Skeletal muscle tissue (tissue), 4 donors: ENCODE measurements around the gene CFL1. TPM values are rescaled to one million over a fixed set of nuclear protein-coding genes. Genes with fewer than 3 reads are reported as not detected.

ENCODE experiments used
- H3K27ac ChIP-seq: one replicate; pipeline ENCODE4 v1.7.0; 2013; ENCODE audit warnings: mild to moderate bottlenecking, low read depth, low read length, inconsistent platforms
- H3K27me3 ChIP-seq, 3 donors: one replicate each; pipeline ENCODE4 v1.7.0; 2013; ENCODE audit warnings: low read length in 3 of 3; ENCODE audit not compliant: control insufficient read depth in 3 of 3, insufficient read depth in 3 of 3
- H3K36me3 ChIP-seq, 3 donors: one replicate each; pipeline ENCODE4 v1.7.0; 2013; ENCODE audit warnings: low read length in 3 of 3; ENCODE audit not compliant: control insufficient read depth in 3 of 3, insufficient read depth in 3 of 3
- H3K4me1 ChIP-seq, 3 donors: one replicate each; pipeline ENCODE4 v1.7.0; 2013; ENCODE audit warnings: low read length in 3 of 3, mild to moderate bottlenecking in 3 of 3; ENCODE audit not compliant: control insufficient read depth in 3 of 3, insufficient read depth in 3 of 3
- H3K4me3 ChIP-seq, 3 donors: one replicate each; pipeline ENCODE4 v1.7.0; 2013; ENCODE audit warnings: low read length in 3 of 3
- H3K9ac ChIP-seq, 3 donors: one replicate each; pipeline ENCODE4 v1.7.0; 2013; ENCODE audit warnings: low read length in 3 of 3, mild to moderate bottlenecking in 3 of 3, moderate library complexity in 2 of 3, low read depth in 1 of 3
- H3K9me3 ChIP-seq, 3 donors: one replicate each; pipeline ENCODE4 v1.7.0; 2013; ENCODE audit warnings: low read length in 3 of 3; ENCODE audit not compliant: control insufficient read depth in 3 of 3
- total RNA-seq: library from RNA; depleted of rRNA; stranded (reverse); fragments of >200 nt; gene quantifications from one replicate; pipeline ENCODE4 v1.2.3, GENCODE V29; 2014
- donor health status: Osteomylitis.

Gene CFL1
- 275 TPM for total RNA-seq

GRCh38 chr11:65857853-65858680 is at the start of gene CFL1:
TSS of gene CFL1 (minus strand) at chr11:65858180. CDS start at chr11:65858099, 81 bp downstream.
- Histone ChIP-seq H3K4me1 (peaks cover 44 to 64% (median 53%) of the 10 kb centered on the region in 3 donors), H3K4me3 (peak within 1 kb of the TSS; percentile 93 to 99 (median 95)), H3K9ac (peak within 1 kb of the TSS; percentile 88 to 99 (median 89)), H3K9me3 (no peaks in the 10 kb centered on the region), H3K27ac (peak within 1 kb of the TSS; percentile 95), H3K27me3 (no peaks in the 10 kb centered on the region), H3K36me3 (peaks cover 45 to 46% (median 46%) of the 10 kb centered on the region in 3 donors)

GRCh38 chr11:65906602-65907001 is 48.6 kb upstream of the CFL1 start:
- Histone ChIP-seq H3K27me3 (peaks cover 0 to 15% (median 0%) of the 10 kb centered on the region in 3 donors), H3K36me3 (no peaks in the 10 kb centered on the region), H3K9me3 (no peaks in the 10 kb centered on the region), H3K9ac (no peak overlapping the region), H3K4me1 (peaks cover 3 to 7% (median 4%) of the 10 kb centered on the region in 3 donors), H3K27ac (no peak overlapping the region), H3K4me3 (no peak overlapping the region)

- peaks cover 4 to 18% (median 10%) of the 10 kb centered on the region in 3 donors for H3K27me3 ChIP-seq
- H3K27ac ChIP-seq: no peak overlapping the region
- peaks cover 6 to 9% (median 9%) of the 10 kb centered on the region in 3 donors for H3K4me1 ChIP-seq
- no peak overlapping the region for H3K9ac ChIP-seq
- H3K4me3 ChIP-seq: no peak overlapping the region
- no peaks in the 10 kb centered on the region for H3K36me3 ChIP-seq
- no peaks in the 10 kb centered on the region for H3K9me3 ChIP-seq
Observed at GRCh38 chr11:65903715-65904114, 45.7 kb upstream of the CFL1 start.

- Histone ChIP-seq H3K36me3 (no peaks in the 10 kb centered on the region), H3K9ac (no peak overlapping the region), H3K4me3 (no peak overlapping the region), H3K27me3 (peaks cover 4 to 16% (median 13%) of the 10 kb centered on the region in 3 donors), H3K9me3 (no peaks in the 10 kb centered on the region), H3K4me1 (peaks cover 6 to 9% (median 9%) of the 10 kb centered on the region in 3 donors), H3K27ac (no peak overlapping the region)
Observed at GRCh38 chr11:65903068-65903481, 45.1 kb upstream of the CFL1 start.

GRCh38 chr11:65900899-65901180 is 42.9 kb upstream of the CFL1 start:
- H3K4me3 ChIP-seq: peak overlapping the region in 2 of 3 donors; percentile 14 to 69
- peak overlapping the region in 1 of 3 donors; percentile 1 for H3K9ac ChIP-seq
- H3K27me3 ChIP-seq: peaks cover 4 to 13% (median 11%) of the 10 kb centered on the region in 3 donors
- no peaks in the 10 kb centered on the region for H3K9me3 ChIP-seq
- H3K27ac ChIP-seq: no peak overlapping the region
- H3K36me3 ChIP-seq: no peaks in the 10 kb centered on the region
- H3K4me1 ChIP-seq: peaks cover 6 to 9% (median 9%) of the 10 kb centered on the region in 3 donors

GRCh38 chr11:65900125-65900898 is 42.3 kb upstream of the CFL1 start, which contains the start of gene FOSL1:
TSS of gene FOSL1 (minus strand) at chr11:65900388. CDS start at chr11:65900339, 49 bp downstream.
- no peaks in the 10 kb centered on the region for H3K9me3 ChIP-seq
- peaks cover 6 to 9% (median 9%) of the 10 kb centered on the region in 3 donors for H3K4me1 ChIP-seq
- no peak within 1 kb of the TSS for H3K27ac ChIP-seq
- no peaks in the 10 kb centered on the region for H3K36me3 ChIP-seq
- peak within 1 kb of the TSS; percentile 43 to 59 (median 54) for H3K9ac ChIP-seq
- peak within 1 kb of the TSS; percentile 55 to 69 (median 61) for H3K4me3 ChIP-seq
- peaks cover 4 to 13% (median 11%) of the 10 kb centered on the region in 3 donors for H3K27me3 ChIP-seq

GRCh38 chr11:65899356-65900124 is 41.6 kb upstream of the CFL1 start:
- H3K4me3 ChIP-seq: peak overlapping the region; percentile 55 to 69 (median 61)
- H3K4me1 ChIP-seq: peaks cover 6 to 9% (median 9%) of the 10 kb centered on the region in 3 donors
- peak overlapping the region; percentile 43 to 59 (median 54) for H3K9ac ChIP-seq
- H3K27me3 ChIP-seq: peaks cover 4 to 13% (median 11%) of the 10 kb centered on the region in 3 donors
- no peak overlapping the region for H3K27ac ChIP-seq
- H3K36me3 ChIP-seq: no peaks in the 10 kb centered on the region
- no peaks in the 10 kb centered on the region for H3K9me3 ChIP-seq

GRCh38 chr11:65898656-65899355 is 40.8 kb upstream of the CFL1 start:
- peak overlapping the region in 1 of 3 donors; percentile 69 for H3K4me3 ChIP-seq
- peak overlapping the region in 2 of 3 donors; percentile 33 to 59 for H3K9ac ChIP-seq
- no peaks in the 10 kb centered on the region for H3K36me3 ChIP-seq
- peaks cover 4 to 13% (median 11%) of the 10 kb centered on the region in 3 donors for H3K27me3 ChIP-seq
- no peaks in the 10 kb centered on the region for H3K9me3 ChIP-seq
- no peak overlapping the region for H3K27ac ChIP-seq
- peaks cover 8 to 14% (median 10%) of the 10 kb centered on the region in 3 donors for H3K4me1 ChIP-seq

- no peaks in the 10 kb centered on the region for H3K9me3 ChIP-seq
- H3K4me1 ChIP-seq: peaks cover 21 to 31% (median 25%) of the 10 kb centered on the region in 3 donors
- H3K9ac ChIP-seq: no peak overlapping the region
- no peak overlapping the region for H3K27ac ChIP-seq
- no peak overlapping the region for H3K4me3 ChIP-seq
- H3K36me3 ChIP-seq: no peaks in the 10 kb centered on the region
- peaks cover 4 to 13% (median 11%) of the 10 kb centered on the region in 3 donors for H3K27me3 ChIP-seq
Observed at GRCh38 chr11:65897020-65897471, 39.1 kb upstream of the CFL1 start.
